Measurements from ENCODE around the gene CENPX.
"Not testable (repeated sequence)": the region's sequence is repeated elsewhere in the genome, so short reads cannot be mapped to it uniquely, and the experiment has no call there.

The CENPX gene

GRCh38 chr17:81991684-81992305 is 30.9 kb downstream of the CENPX start:
- Mint-ChIP-seq H3K4me1 (peaks cover 6 to 21% of the 10 kb centered on the region in 2 donors), H3K4me3 (no peak overlapping the region), H3K36me3 (peaks cover 26 to 31% of the 10 kb centered on the region in 2 donors), H3K27me3 (no peaks in the 10 kb centered on the region), H3K27ac (peak overlapping the region; percentile 31), H3K9me3 (no peaks in the 10 kb centered on the region)
- no peak for ATAC-seq (replicated peaks)
- DNase-seq, result no peak

- DNase-seq (no peak), ATAC-seq (replicated peaks) (no peak)
- Mint-ChIP-seq H3K4me1 (peaks cover 9 to 21% of the 10 kb centered on the region in 2 donors), H3K9me3 (no peaks in the 10 kb centered on the region), H3K27ac (peak overlapping the region; percentile 31), H3K36me3 (peaks cover 27 to 31% of the 10 kb centered on the region in 2 donors), H3K27me3 (no peaks in the 10 kb centered on the region), H3K4me3 (no peak overlapping the region)
Observed at GRCh38 chr17:81990836-81991683, 31.6 kb downstream of the CENPX start.

- Mint-ChIP-seq H3K9me3 (no peaks in the 10 kb centered on the region), H3K4me1 (peaks cover 19 to 25% of the 10 kb centered on the region in 2 donors), H3K27me3 (no peaks in the 10 kb centered on the region), H3K4me3 (peak overlapping the region in 1 of 2 donors; percentile 32), H3K27ac (no peak overlapping the region), H3K36me3 (peaks cover 37 to 50% of the 10 kb centered on the region in 2 donors)
- ATAC-seq (replicated peaks), result no peak
- no peak for DNase-seq
Observed at GRCh38 chr17:81987161-81987770, 35.4 kb downstream of the CENPX start.

- peak overlapping the region; percentile 51 for H3K27ac Mint-ChIP-seq
- no peaks in the 10 kb centered on the region for H3K27me3 Mint-ChIP-seq
- H3K4me3 Mint-ChIP-seq, result no peak overlapping the region
- ATAC-seq (replicated peaks) (no peak), DNase-seq (no peak)
- H3K9me3 Mint-ChIP-seq, result no peaks in the 10 kb centered on the region
- H3K36me3 Mint-ChIP-seq, result peaks cover 38 to 51% of the 10 kb centered on the region in 2 donors
- peaks cover 21% of the 10 kb centered on the region in 2 donors for H3K4me1 Mint-ChIP-seq
Observed at GRCh38 chr17:81986606-81987005, 36.1 kb downstream of the CENPX start.

- ATAC-seq (replicated peaks), result no peak
- peaks cover 27 to 29% of the 10 kb centered on the region in 2 donors for H3K4me1 Mint-ChIP-seq
- H3K9me3 Mint-ChIP-seq, result no peaks in the 10 kb centered on the region
- peaks cover 38 to 52% of the 10 kb centered on the region in 2 donors for H3K36me3 Mint-ChIP-seq
- no peak for DNase-seq
- H3K4me3 Mint-ChIP-seq, result no peak overlapping the region
- H3K27me3 Mint-ChIP-seq, result no peaks in the 10 kb centered on the region
- no peak overlapping the region for H3K27ac Mint-ChIP-seq
Observed at GRCh38 chr17:81984773-81985410, 37.8 kb downstream of the CENPX start.

- DNase-seq, result no peak
- no peak overlapping the region for H3K27ac Mint-ChIP-seq
- H3K27me3 Mint-ChIP-seq, result no peaks in the 10 kb centered on the region
- peak; percentile 6 to 34 for ATAC-seq (replicated peaks)
- peaks cover 32 to 33% of the 10 kb centered on the region in 2 donors for H3K4me1 Mint-ChIP-seq
- peaks cover 38 to 55% of the 10 kb centered on the region in 2 donors for H3K36me3 Mint-ChIP-seq
- H3K4me3 Mint-ChIP-seq, result no peak overlapping the region
- no peaks in the 10 kb centered on the region for H3K9me3 Mint-ChIP-seq
Observed at GRCh38 chr17:81983639-81984373, 38.9 kb downstream of the CENPX start.

GRCh38 chr17:81983011-81983638 is 39.6 kb downstream of the CENPX start:
- Mint-ChIP-seq H3K27ac (peak overlapping the region; percentile 14), H3K4me3 (no peak overlapping the region), H3K4me1 (peaks cover 38 to 39% of the 10 kb centered on the region in 2 donors), H3K27me3 (no peaks in the 10 kb centered on the region), H3K9me3 (no peaks in the 10 kb centered on the region), H3K36me3 (peaks cover 35 to 53% of the 10 kb centered on the region in 2 donors)
- ATAC-seq (replicated peaks) (no peak), DNase-seq (no peak)

GRCh38 chr17:81981511-81981910 is 41.2 kb downstream of the CENPX start:
- H3K27ac Mint-ChIP-seq; ATAC-seq (replicated peaks); H3K27me3 Mint-ChIP-seq; DNase-seq; H3K9me3 Mint-ChIP-seq; H3K4me3 Mint-ChIP-seq: not testable (repeated sequence)
- Mint-ChIP-seq H3K36me3 (peaks cover 30 to 42% of the 10 kb centered on the region in 2 donors), H3K4me1 (peaks cover 36 to 47% of the 10 kb centered on the region in 2 donors)

- Mint-ChIP-seq H3K36me3 (peaks cover 27 to 38% of the 10 kb centered on the region in 2 donors), H3K27ac (no peak overlapping the region), H3K9me3 (no peaks in the 10 kb centered on the region), H3K27me3 (no peaks in the 10 kb centered on the region), H3K4me1 (peaks cover 40 to 53% of the 10 kb centered on the region in 2 donors), H3K4me3 (no peak overlapping the region)
- ATAC-seq (replicated peaks), result no peak
- no peak for DNase-seq
Observed at GRCh38 chr17:81980707-81981343, 41.9 kb downstream of the CENPX start.

GRCh38 chr17:81980122-81980521 is 42.6 kb downstream of the CENPX start:
- H3K9me3 Mint-ChIP-seq, result no peaks in the 10 kb centered on the region
- H3K4me1 Mint-ChIP-seq, result peaks cover 39 to 53% of the 10 kb centered on the region in 2 donors
- DNase-seq (no peak), ATAC-seq (replicated peaks) (no peak)
- H3K27ac Mint-ChIP-seq, result no peak overlapping the region
- H3K4me3 Mint-ChIP-seq, result no peak overlapping the region
- H3K36me3 Mint-ChIP-seq, result peaks cover 21 to 31% of the 10 kb centered on the region in 2 donors
- H3K27me3 Mint-ChIP-seq, result no peaks in the 10 kb centered on the region

GRCh38 chr17:81978524-81979298 is 44.0 kb downstream of the CENPX start:
- Mint-ChIP-seq H3K4me1 (peaks cover 36 to 53% of the 10 kb centered on the region in 2 donors), H3K27me3 (peaks cover 0 to 4% of the 10 kb centered on the region in 2 donors), H3K36me3 (peaks cover 16 to 27% of the 10 kb centered on the region in 2 donors), H3K27ac (peak overlapping the region; percentile 57), H3K9me3 (no peaks in the 10 kb centered on the region), H3K4me3 (peak overlapping the region; percentile 78 to 99)
- ATAC-seq (replicated peaks), result no peak
- no peak for DNase-seq

GRCh38 chr17:81977211-81977808 is 45.4 kb downstream of the CENPX start, which contains the start of gene ASPSCR1:
Gene ASPSCR1 (plus strand): TSS chr17:81977629. CDS start chr17:81977647, 18 bp downstream.
- DNase-seq (peak; percentile 86), ATAC-seq (replicated peaks) (peak; percentile 87 to 95)
- Mint-ChIP-seq H3K36me3 (peaks cover 10 to 15% of the 10 kb centered on the region in 2 donors), H3K4me3 (peak within 1 kb of the TSS; percentile 99 to 100), H3K27me3 (peaks cover 0 to 4% of the 10 kb centered on the region in 2 donors), H3K4me1 (peaks cover 28 to 44% of the 10 kb centered on the region in 2 donors), H3K27ac (peak within 1 kb of the TSS; percentile 99), H3K9me3 (no peaks in the 10 kb centered on the region)

All from stimulated activated naive B cell treated with anti-CD40 and anti-IgM and Interleukin-4, amounts not matched to agents 10 μg/mL and 1 μg/mL and 100 μg/mL, for 72 hours (primary cell).